Gastrocnemius medialis (tissue), 4 donors: Measurements from ENCODE around the gene TMEM185A. TPM values are rescaled to one million over a fixed set of nuclear protein-coding genes. Genes with fewer than 3 reads are reported as not detected.

Source experiments
- ATAC-seq, 2 donors: fragments of 150-250 bp; one replicate each; pipeline ENCODE4 v1.9.1; 2016
- DNase-seq, 2 donors: peaks; one replicate each; pipeline ENCODE4 v3.0.0-alpha.2; 2019
- H3K27ac ChIP-seq, 4 donors: fragments of 200-600 bp; sonication (generic); 1 replicate in 1 of 4; 2 replicates in 3 of 4; pipeline ENCODE4 v1.5.1; 2016 to 2018; ENCODE audit warnings: mild to moderate bottlenecking in 2 of 4, moderate library complexity in 1 of 4
- H3K27me3 ChIP-seq, 3 donors: fragments of 200-600 bp; sonication (generic) in 2 of 3; 1 replicate in 1 of 3; 2 replicates in 2 of 3; pipeline versions ENCODE4 v1.5.1 to v1.6.0; 2016 to 2019; ENCODE audit warnings: mild to moderate bottlenecking in 1 of 3, moderate library complexity in 1 of 3
- H3K36me3 ChIP-seq, 2 donors: fragments of 200-600 bp; sonication (generic) in 1 of 2; one replicate each; pipeline ENCODE4 v1.5.1; 2017 to 2018
- H3K4me1 ChIP-seq, 2 donors: fragments of 200-600 bp; sonication (generic) in 1 of 2; one replicate each; pipeline ENCODE4 v1.5.1; 2016 to 2017; ENCODE audit warnings: mild to moderate bottlenecking in 2 of 2
- H3K4me3 ChIP-seq, 4 donors: fragments of 200-600 bp; sonication (generic) in 3 of 4; 1 replicate in 1 of 4; 2 replicates in 3 of 4; pipeline ENCODE4 v1.5.1; 2016 to 2019; ENCODE audit warnings: mild to moderate bottlenecking in 2 of 4
- H3K9me3 ChIP-seq, 3 donors: fragments of 200-600 bp; sonication (generic) in 2 of 3; 1 replicate in 1 of 3; 2 replicates in 2 of 3; pipeline ENCODE4 v1.5.1; 2016 to 2019
- POLR2A ChIP-seq, 2 donors: fragments of 450-650 bp; IDR thresholded peaks; one replicate each; pipeline ENCODE4 v1.6.1; 2017; ENCODE audit warnings: antibody characterized with exemption in 2 of 2, mild to moderate bottlenecking in 2 of 2, moderate library complexity in 2 of 2
- in situ Hi-C, 4 donors: fragments of 200-750 bp; cut with MboI; loops; one replicate each; pipeline versions ENCODE4 v1.15.0 to v1.8.0; 2017; ENCODE audit warnings: low sequenced_read_pairs in 4 of 4
- intact Hi-C: fragments of 100-400 bp; cut with DNase I; formaldehyde crosslinking; loops from one replicate; pipeline ENCODE4 v1.15.1; 2023; ENCODE audit warnings: low total_unique reads
- total RNA-seq, 4 donors: library from RNA; depleted of rRNA; stranded (reverse); fragments of >200 nt; gene quantifications; one replicate each; pipeline versions ENCODE4 v1.1.0 to v1.2.3, GENCODE V29; 2016
- TF ChIP-seq, protein P1 (sequence below), 5 experiments: fragments of 450-650 bp in 3 of 5; fragments of 200-600 bp in 2 of 5; sonication (generic) in 2 of 5; IDR thresholded peaks in 4 of 5; conservative IDR thresholded peaks in 1 of 5; 1 replicate in 4 of 5; 2 replicates in 1 of 5; pipeline ENCODE4 v1.5.1; 2016 to 2019; ENCODE audit warnings: antibody characterized with exemption in 5 of 5, mild to moderate bottlenecking in 3 of 5, moderate library complexity in 3 of 5

Gene TMEM185A
- total RNA-seq, 4 donors from 2014 or later: 4.4 to 8.5 (median 7.7) TPM

DNA sequence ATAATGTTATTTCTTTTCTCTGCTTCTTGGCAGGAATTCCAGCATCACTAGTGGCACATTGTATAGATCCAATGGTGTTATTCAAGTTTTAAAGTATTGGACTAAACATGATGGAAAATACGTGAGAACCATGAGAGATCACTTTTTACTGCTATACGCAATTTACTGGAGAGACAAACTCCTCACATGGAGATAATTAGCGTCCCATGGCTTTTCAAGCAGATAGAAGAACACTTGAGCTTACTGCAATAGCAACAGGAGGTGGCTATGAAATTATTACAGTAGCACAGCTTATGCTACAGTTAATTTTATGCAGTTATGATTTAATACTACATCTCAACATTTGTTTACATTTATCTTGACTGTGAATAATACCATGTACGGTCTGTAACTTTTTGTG lies 11.9 kb upstream of the TMEM185A start:
- Histone ChIP-seq H3K27me3 (peaks cover 0 to 4% (median 0%) of the 10 kb centered on the region in 3 donors), H3K4me1 (no peaks in the 10 kb centered on the region), H3K4me3 (no peak overlapping the region), H3K36me3 (no peaks in the 10 kb centered on the region), H3K9me3 (no peaks in the 10 kb centered on the region), H3K27ac (no peak overlapping the region)
- in situ Hi-C loops (loop anchor here in 1 of 4 donors (25.0 kb wide), 1 partner anchor 1731 kb away; the partner anchor contains the start of gene FMR1), intact Hi-C loops (no loop called here)
- ATAC-seq (no peak), DNase-seq (no peak)
- TF ChIP-seq, protein P1, sequence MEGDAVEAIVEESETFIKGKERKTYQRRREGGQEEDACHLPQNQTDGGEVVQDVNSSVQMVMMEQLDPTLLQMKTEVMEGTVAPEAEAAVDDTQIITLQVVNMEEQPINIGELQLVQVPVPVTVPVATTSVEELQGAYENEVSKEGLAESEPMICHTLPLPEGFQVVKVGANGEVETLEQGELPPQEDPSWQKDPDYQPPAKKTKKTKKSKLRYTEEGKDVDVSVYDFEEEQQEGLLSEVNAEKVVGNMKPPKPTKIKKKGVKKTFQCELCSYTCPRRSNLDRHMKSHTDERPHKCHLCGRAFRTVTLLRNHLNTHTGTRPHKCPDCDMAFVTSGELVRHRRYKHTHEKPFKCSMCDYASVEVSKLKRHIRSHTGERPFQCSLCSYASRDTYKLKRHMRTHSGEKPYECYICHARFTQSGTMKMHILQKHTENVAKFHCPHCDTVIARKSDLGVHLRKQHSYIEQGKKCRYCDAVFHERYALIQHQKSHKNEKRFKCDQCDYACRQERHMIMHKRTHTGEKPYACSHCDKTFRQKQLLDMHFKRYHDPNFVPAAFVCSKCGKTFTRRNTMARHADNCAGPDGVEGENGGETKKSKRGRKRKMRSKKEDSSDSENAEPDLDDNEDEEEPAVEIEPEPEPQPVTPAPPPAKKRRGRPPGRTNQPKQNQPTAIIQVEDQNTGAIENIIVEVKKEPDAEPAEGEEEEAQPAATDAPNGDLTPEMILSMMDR (IDR thresholded peaks at IDR 0.05 in 4 of 5, conservative IDR thresholded peaks at IDR 0.05 in 1 of 5): no peak

GRCh38 chrX:149641835-149642234 lies 10.2 kb upstream of the TMEM185A start:
- H3K27ac ChIP-seq: no peak overlapping the region

DNA sequence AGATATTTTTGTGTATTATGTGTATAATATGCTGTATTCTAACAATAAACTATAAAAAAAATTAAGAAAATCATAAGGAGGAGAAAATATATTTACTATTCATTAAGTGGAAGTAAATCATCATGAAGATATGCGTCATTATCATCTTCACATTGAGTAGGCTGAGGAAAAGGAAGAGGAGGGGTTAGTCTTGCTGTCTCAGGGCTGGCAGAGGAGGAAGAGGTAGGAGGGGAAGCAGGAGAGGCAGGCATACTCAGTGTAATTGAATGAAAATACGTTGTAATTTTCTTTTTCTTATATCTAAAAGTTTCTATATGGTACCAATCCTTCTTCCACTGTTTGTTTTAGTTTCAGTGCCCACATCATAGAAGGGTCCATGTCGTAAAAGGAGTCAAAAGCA lies 9.8 kb upstream of the TMEM185A start:
- Histone ChIP-seq H3K36me3 (no peaks in the 10 kb centered on the region), H3K27me3 (peaks cover 0 to 4% (median 0%) of the 10 kb centered on the region in 3 donors), H3K27ac (no peak overlapping the region), H3K9me3 (no peaks in the 10 kb centered on the region), H3K4me3 (no peak overlapping the region), H3K4me1 (no peaks in the 10 kb centered on the region)
- ATAC-seq (no peak), DNase-seq (no peak)
- intact Hi-C loops (no loop called here), in situ Hi-C loops (loop anchor here in 1 of 4 donors (25.0 kb wide), 1 partner anchor 1729 kb away; the partner anchor contains the start of gene FMR1)
- TF ChIP-seq POLR2A (IDR thresholded peaks at IDR 0.05): no peak
- TF ChIP-seq, protein P1 (IDR thresholded peaks at IDR 0.05 in 4 of 5, conservative IDR thresholded peaks at IDR 0.05 in 1 of 5): no peak

More at GRCh38 chrX:149641835-149642234, 10.2 kb upstream of the TMEM185A start:
- no peak for DNase-seq
- no peak for ATAC-seq
- in situ Hi-C loops: loop anchor here in 1 of 4 donors (25.0 kb wide), 1 partner anchor 1730 kb away; the partner anchor contains the start of gene FMR1
- intact Hi-C loops: no loop called here
- H3K36me3 ChIP-seq: no peaks in the 10 kb centered on the region
- no peaks in the 10 kb centered on the region for H3K4me1 ChIP-seq
- peaks cover 0 to 4% (median 0%) of the 10 kb centered on the region in 3 donors for H3K27me3 ChIP-seq
- no peak overlapping the region for H3K4me3 ChIP-seq
- TF ChIP-seq, protein P1 (IDR thresholded peaks at IDR 0.05 in 4 of 5, conservative IDR thresholded peaks at IDR 0.05 in 1 of 5): no peak
- no peak for TF ChIP-seq POLR2A (IDR thresholded peaks at IDR 0.05)
- no peaks in the 10 kb centered on the region for H3K9me3 ChIP-seq

DNA sequence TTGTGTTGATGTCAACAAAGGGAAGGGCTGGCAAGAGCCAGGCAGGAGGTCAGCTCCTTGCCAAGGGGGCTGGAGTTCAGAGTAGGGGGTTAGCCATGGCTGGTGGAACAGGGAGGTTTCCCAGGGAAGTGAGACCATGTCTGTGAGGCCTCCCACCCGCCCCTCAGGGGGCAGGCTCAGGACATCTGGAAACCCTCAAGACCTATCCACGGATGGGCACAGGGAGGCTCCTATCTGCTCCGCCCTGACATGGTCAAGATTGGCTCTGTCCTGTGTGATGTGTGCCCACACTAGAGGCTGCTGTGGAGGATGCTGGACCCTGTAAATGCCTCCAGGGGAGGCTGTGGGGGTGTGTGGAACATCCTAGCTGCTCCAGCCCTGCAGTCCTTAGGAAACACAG lies 8.0 kb upstream of the TMEM185A start:
- H3K27ac ChIP-seq: no peak overlapping the region
- intact Hi-C loops (loop anchor here (10.0 kb wide), 1 partner anchor 1755 kb away; the partner anchor contains the start of gene VMA21), in situ Hi-C loops (loop anchor here in 1 of 4 donors (25.0 kb wide), 1 partner anchor 1727 kb away; the partner anchor contains the start of gene FMR1)
- H3K9me3 ChIP-seq: no peaks in the 10 kb centered on the region
- no peaks in the 10 kb centered on the region for H3K36me3 ChIP-seq
- H3K4me1 ChIP-seq: no peaks in the 10 kb centered on the region
- H3K27me3 ChIP-seq: peaks cover 0 to 4% (median 0%) of the 10 kb centered on the region in 3 donors
- DNase-seq: no peak
- ATAC-seq: no peak
- no peak overlapping the region for H3K4me3 ChIP-seq
- no peak for TF ChIP-seq POLR2A (IDR thresholded peaks at IDR 0.05)

GRCh38 chrX:149638860-149639259 lies 7.3 kb upstream of the TMEM185A start:
- in situ Hi-C loops: loop anchor here in 1 of 4 donors (25.0 kb wide), 1 partner anchor 1727 kb away; the partner anchor contains the start of gene FMR1
- H3K36me3 ChIP-seq: no peaks in the 10 kb centered on the region
- ATAC-seq (no peak), DNase-seq (no peak)
- intact Hi-C loops: loop anchor here (10.0 kb wide), 1 partner anchor 1756 kb away; the partner anchor contains the start of gene VMA21
- H3K27me3 ChIP-seq: peaks cover 0 to 4% (median 0%) of the 10 kb centered on the region in 3 donors
- no peak for TF ChIP-seq POLR2A (IDR thresholded peaks at IDR 0.05)
- no peak overlapping the region for H3K4me3 ChIP-seq
- H3K27ac ChIP-seq: no peak overlapping the region
- no peaks in the 10 kb centered on the region for H3K4me1 ChIP-seq
- H3K9me3 ChIP-seq: no peaks in the 10 kb centered on the region
